ENCODE data around the gene RNF126. TPM values are rescaled to one million over a fixed set of nuclear protein-coding genes. Genes with fewer than 3 reads are reported as not detected.

RNF126 gene
- total RNA-seq, 1 donor from 2014 or later = 58.3 TPM

- peaks cover 53% of the 10 kb centered on the region for H3K79me2 ChIP-seq (ENCODE audit: insufficient read depth, low read length)
- Mint-ChIP-seq H3K27me3 (ENCODE audit: low read depth, unreplicated experiment) (peaks cover 5% of the 10 kb centered on the region), H3K4me1 (ENCODE audit: low read depth, unreplicated experiment) (peaks cover 3% of the 10 kb centered on the region), H3K36me3 (ENCODE audit: low read depth, unreplicated experiment) (peaks cover 2% of the 10 kb centered on the region), H3K9me3 (ENCODE audit: unreplicated experiment) (no peaks in the 10 kb centered on the region), H3K27ac (ENCODE audit: unreplicated experiment) (peak within 1 kb of the TSS; percentile 96), H3K4me3 (ENCODE audit: unreplicated experiment) (peak within 1 kb of the TSS; percentile 94)
- no peaks in the 10 kb centered on the region for H3K36me3 ChIP-seq (ENCODE audit: insufficient read depth, low read length)
- peak within 1 kb of the TSS; percentile 90 for H3K9ac ChIP-seq (ENCODE audit: low read length)
- peak within 1 kb of the TSS; percentile 100 for H3K4me2 ChIP-seq (ENCODE audit: low read length)
- no peaks in the 10 kb centered on the region for H3K27me3 ChIP-seq (ENCODE audit: insufficient read depth, low read length)
- DNase-seq (ENCODE audit: low read depth) (peak; percentile 93), FAIRE-seq (peak; percentile 95)
- H3K4me3 ChIP-seq (ENCODE audit: insufficient read depth, low read depth, low read length) = peak within 1 kb of the TSS; percentile 98
- H3K4me1 ChIP-seq (ENCODE audit: insufficient read depth, low read length) = peaks cover 17% of the 10 kb centered on the region
- peaks cover 3% of the 10 kb centered on the region for H4K20me1 ChIP-seq (ENCODE audit: insufficient read depth, low read length)
- peak within 1 kb of the TSS; percentile 85 for H3K27ac ChIP-seq (ENCODE audit: low read depth, low read length)
- no peaks in the 10 kb centered on the region for H3K9me3 ChIP-seq (ENCODE audit: insufficient read depth, low read depth, low read length)
- TF ChIP-seq CTCF (IDR thresholded peaks at IDR 0.05; ENCODE audit: insufficient read depth, low read depth, low read length) (no peak), EZH2 (IDR thresholded peaks at IDR 0.05; ENCODE audit: insufficient read depth, low read length) (no peak)
- peak within 1 kb of the TSS; percentile 84 for H2AFZ ChIP-seq (ENCODE audit: low read depth, low read length)
These were observed 29.8 kb downstream of the RNF126 start, which contains the start of gene POLRMT for GRCh38 chr19:633068-633785. POLRMT (minus strand) TSS chr19:633537; CDS start chr19:633512, 25 bp downstream.

- Mint-ChIP-seq H3K36me3 (ENCODE audit: low read depth, unreplicated experiment) (peaks cover 2% of the 10 kb centered on the region), H3K4me3 (ENCODE audit: unreplicated experiment) (peak overlapping the region; percentile 94), H3K27ac (ENCODE audit: unreplicated experiment) (peak overlapping the region; percentile 82), H3K4me1 (ENCODE audit: low read depth, unreplicated experiment) (peaks cover 3% of the 10 kb centered on the region), H3K27me3 (ENCODE audit: low read depth, unreplicated experiment) (peaks cover 2% of the 10 kb centered on the region), H3K9me3 (ENCODE audit: unreplicated experiment) (no peaks in the 10 kb centered on the region)
- H3K9ac ChIP-seq (ENCODE audit: low read length) = peak overlapping the region; percentile 90
- FAIRE-seq (no peak), DNase-seq (ENCODE audit: low read depth) (peak; percentile 41)
- H3K27me3 ChIP-seq (ENCODE audit: insufficient read depth, low read length) = no peaks in the 10 kb centered on the region
- H3K9me3 ChIP-seq (ENCODE audit: insufficient read depth, low read depth, low read length) = no peaks in the 10 kb centered on the region
- H3K36me3 ChIP-seq (ENCODE audit: insufficient read depth, low read length) = no peaks in the 10 kb centered on the region
- H3K4me2 ChIP-seq (ENCODE audit: low read length) = peak overlapping the region; percentile 100
- H4K20me1 ChIP-seq (ENCODE audit: insufficient read depth, low read length) = peaks cover 3% of the 10 kb centered on the region
- peak overlapping the region; percentile 85 for H3K27ac ChIP-seq (ENCODE audit: low read depth, low read length)
- H3K4me3 ChIP-seq (ENCODE audit: insufficient read depth, low read depth, low read length) = peak overlapping the region; percentile 98
- TF ChIP-seq CTCF (IDR thresholded peaks at IDR 0.05; ENCODE audit: insufficient read depth, low read depth, low read length) (no peak), EZH2 (IDR thresholded peaks at IDR 0.05; ENCODE audit: insufficient read depth, low read length) (no peak)
- peaks cover 57% of the 10 kb centered on the region for H3K79me2 ChIP-seq (ENCODE audit: insufficient read depth, low read length)
- H2AFZ ChIP-seq (ENCODE audit: low read depth, low read length) = peak overlapping the region; percentile 76
- peaks cover 17% of the 10 kb centered on the region for H3K4me1 ChIP-seq (ENCODE audit: insufficient read depth, low read length)
These were observed 30.4 kb downstream of the RNF126 start for GRCh38 chr19:632579-633067.

All from astrocyte (in vitro differentiated cells and primary cell).